HCT116 (cell line): ENCODE data around the gene NEO1. TPM values are rescaled to one million over a fixed set of nuclear protein-coding genes. Genes with fewer than 3 reads are reported as not detected.

Source experiments
- ATAC-seq: fragments of 200-7000 bp; cut with Tn5 transposase; 2 replicates; pipeline ENCODE4 v1.9.1; 2020; ENCODE audit warnings: mild to moderate bottlenecking, moderate library complexity
- BruUV-seq: library from RNA; stranded (reverse); fragments of 400-500 nt; replicated peaks from 2 replicates; lab custom pipeline; 2021; lab: Mats Ljungman, UMichigan
- CTCF ChIA-PET: fragments of 300-600 bp; sonication (Branson Sonifier 250); formaldehyde crosslinking; loops from one replicate; lab custom pipeline; 2021; ENCODE audit warnings: antibody characterized with exemption; lab: Charles Lee
- POLR2A ChIA-PET: fragments of 300-600, 350-600 bp; sonication (Branson Sonifier 250); formaldehyde crosslinking; loops from one replicate; lab custom pipeline; 2021; ENCODE audit warnings: antibody characterized with exemption; lab: Charles Lee
- RAD21 ChIA-PET, 2 experiments: fragments of 300-600 bp; sonication (Branson Sonifier 250); formaldehyde crosslinking; loops; one replicate each; lab custom pipeline; 2023; ENCODE audit warnings: low total read pairs in 2 of 2; ENCODE audit not compliant: uncharacterized antibody in 2 of 2, unreplicated experiment in 2 of 2, low non-redundant PET in 1 of 2; lab: Charles Lee
- DNase-seq: peaks from one replicate; pipeline ENCODE4 v3.0.0-alpha.2; 2010; ENCODE audit warnings: low read depth, low spot score
- H2AFZ ChIP-seq: fragments of 200-600 bp; shearing (Covaris generic), sonication (generic); 2 replicates; pipeline ENCODE4 v1.6.1; 2017; ENCODE audit warnings: low read depth, mixed run types, mixed read lengths, antibody characterized with exemption, low read length; ENCODE audit not compliant: poor library complexity, severe bottlenecking
- H3K27ac ChIP-seq: 2 replicates; pipeline ENCODE4 v1.5.1; 2012; ENCODE audit warnings: low read depth, low read length
- H3K27me3 ChIP-seq: fragments of 200-600 bp; sonication (generic); 2 replicates; pipeline ENCODE4 v1.6.1; 2016; ENCODE audit warnings: mixed run types, low read length, mixed read lengths; ENCODE audit not compliant: insufficient read depth
- H3K36me3 ChIP-seq, 2 experiments: fragments of 200-500 bp in 1 of 2; fragments of 200-600 bp in 1 of 2; sonication (Bioruptor generic) in 1 of 2; sonication (generic) in 1 of 2; 2 replicates each; pipeline versions ENCODE4 v1.5.1 to v1.6.1; 2014 to 2016; ENCODE audit warnings: low read length in 2 of 2, inconsistent platforms in 1 of 2, mixed read lengths in 1 of 2, mixed run types in 1 of 2; ENCODE audit not compliant: insufficient read depth in 2 of 2, control insufficient read depth in 1 of 2
- H3K4me1 ChIP-seq, 2 experiments: fragments of 200-600 bp in 1 of 2; sonication (generic) in 1 of 2; 2 replicates each; pipeline versions ENCODE4 v1.5.1 to v1.6.1; 2012 to 2017; ENCODE audit warnings: low read length in 2 of 2, inconsistent platforms in 1 of 2, mild to moderate bottlenecking in 1 of 2, mixed read lengths in 1 of 2, mixed run types in 1 of 2, moderate library complexity in 1 of 2; ENCODE audit not compliant: insufficient read depth in 2 of 2, control insufficient read depth in 1 of 2
- H3K4me2 ChIP-seq: fragments of 200-600 bp; sonication (generic); 2 replicates; pipeline ENCODE4 v1.6.1; 2017; ENCODE audit warnings: mixed run types, low read length, mixed read lengths
- H3K4me3 ChIP-seq, 2 experiments: fragments of 200-600 bp in 1 of 2; sonication (generic) in 1 of 2; replicated peaks in 1 of 2; 2 replicates each; pipeline ENCODE4 v1.5.1; 2011 to 2016; ENCODE audit warnings: low read length in 2 of 2, control low read depth in 1 of 2, low read depth in 1 of 2, mild to moderate bottlenecking in 1 of 2, mixed read lengths in 1 of 2, mixed run types in 1 of 2
- H3K79me2 ChIP-seq: fragments of 200-600 bp; sonication (generic); 2 replicates; pipeline ENCODE4 v1.6.1; 2017; ENCODE audit warnings: mild to moderate bottlenecking, mixed run types, low read length, moderate library complexity, mixed read lengths; ENCODE audit not compliant: insufficient read depth
- H3K9ac ChIP-seq: fragments of 200-600 bp; sonication (generic); 2 replicates; pipeline ENCODE4 v1.6.1; 2016; ENCODE audit warnings: low read length, mixed read lengths
- H3K9me2 ChIP-seq: fragments of 200-600 bp; sonication (generic), shearing (Covaris generic); 2 replicates; pipeline ENCODE4 v1.6.1; 2017; ENCODE audit warnings: mixed run types, mild to moderate bottlenecking, moderate library complexity; ENCODE audit not compliant: insufficient read depth
- H3K9me3 ChIP-seq, 2 experiments: fragments of 200-500 bp in 1 of 2; fragments of 200-600 bp in 1 of 2; sonication (Bioruptor generic) in 1 of 2; sonication (generic) in 1 of 2; 2 replicates each; pipeline ENCODE4 v1.6.1; 2014 to 2017; ENCODE audit warnings: low read length in 2 of 2, mixed read lengths in 2 of 2, inconsistent platforms in 1 of 2, low read depth in 1 of 2, mild to moderate bottlenecking in 1 of 2, mixed run types in 1 of 2, moderate library complexity in 1 of 2; ENCODE audit not compliant: control insufficient read depth in 1 of 2, insufficient read depth in 1 of 2
- H4K20me1 ChIP-seq: fragments of 200-600 bp; sonication (generic), shearing (Covaris generic); 2 replicates; pipeline ENCODE4 v1.6.1; 2017; ENCODE audit warnings: mixed run types, mild to moderate bottlenecking, moderate library complexity; ENCODE audit not compliant: insufficient read depth
- CBX3 ChIP-seq: IDR thresholded peaks from 2 replicates; pipeline ENCODE4 v1.6.1; 2012; ENCODE audit warnings: low read depth
- EGR1 ChIP-seq: IDR thresholded peaks from 2 replicates; pipeline ENCODE4 v1.6.1; 2012; ENCODE audit warnings: low read depth
- ELF1 ChIP-seq: IDR thresholded peaks from 2 replicates; pipeline ENCODE4 v1.6.1; 2012; ENCODE audit warnings: low read depth, borderline replicate concordance
- EZH2phosphoT487 ChIP-seq: fragments of 200-600 bp; IDR thresholded peaks from 2 replicates; pipeline ENCODE4 v1.6.1; 2018; ENCODE audit warnings: antibody characterized with exemption, borderline replicate concordance
- MAX ChIP-seq: IDR thresholded peaks from 2 replicates; pipeline ENCODE4 v1.6.1; 2012
- POLR2A ChIP-seq: IDR thresholded peaks from 2 replicates; pipeline ENCODE4 v1.7.0; 2011; ENCODE audit warnings: borderline replicate concordance; ENCODE audit not compliant: insufficient read depth, insufficient read length; ENCODE audit errors: extremely low read depth
- POLR2AphosphoS5 ChIP-seq: IDR thresholded peaks from 2 replicates; pipeline ENCODE4 v1.6.1; 2011; ENCODE audit warnings: mild to moderate bottlenecking, low read depth, low read length, moderate library complexity
- SIN3A ChIP-seq: IDR thresholded peaks from 2 replicates; pipeline ENCODE4 v1.6.1; 2012; ENCODE audit warnings: low read depth
- SP1 ChIP-seq: IDR thresholded peaks from 2 replicates; pipeline ENCODE4 v1.6.1; 2012; ENCODE audit warnings: low read depth
- SRF ChIP-seq: IDR thresholded peaks from 2 replicates; pipeline ENCODE4 v1.6.1; 2012; ENCODE audit warnings: low read depth
- TCF7L2 ChIP-seq: IDR thresholded peaks from 2 replicates; pipeline ENCODE4 v1.7.0; 2011; ENCODE audit warnings: borderline replicate concordance, inconsistent platforms; ENCODE audit not compliant: insufficient read depth, insufficient read length; ENCODE audit errors: extremely low read depth
- ZFX ChIP-seq: fragments of 450-650 bp; IDR thresholded peaks from 2 replicates; pipeline ENCODE4 v1.6.1; 2017
- intact Hi-C: fragments of 100-400 bp; cut with micrococcal nuclease; formaldehyde crosslinking; loops from 2 replicates; pipeline ENCODE4 v1.10.0; 2022
- total RNA-seq: library from RNA; stranded (reverse); gene quantifications from one replicate; pipeline ENCODE4 v1.2.1, GENCODE V29; 2021; ENCODE audit not compliant: unreplicated experiment
- TF ChIP-seq, protein P1 (sequence below), 3 experiments: fragments of 200-600 bp in 1 of 3; sonication (generic) in 1 of 3; IDR thresholded peaks in 2 of 3; conservative IDR thresholded peaks in 1 of 3; 2 replicates each; pipeline ENCODE4 v1.5.1; 2012 to 2017; ENCODE audit warnings: low read depth in 2 of 3, low read length in 2 of 3, antibody characterized with exemption in 1 of 3, borderline replicate concordance in 1 of 3, control low read depth in 1 of 3, mild to moderate bottlenecking in 1 of 3, mixed read lengths in 1 of 3, mixed run types in 1 of 3, moderate library complexity in 1 of 3; ENCODE audit not compliant: insufficient read depth in 1 of 3

NEO1 gene
- total RNA-seq, 1 experiment from 2014 or later: 30.0 TPM

GRCh38 chr15:73142802-73143762 lies 90.8 kb downstream of the NEO1 start:
- H4K20me1 ChIP-seq: no peaks in the 10 kb centered on the region
- ChIA-PET POLR2A (no interaction called here), CTCF (no interaction called here), RAD21 (no interaction called here)
- TF ChIP-seq EZH2phosphoT487 (no peak), MAX (no peak), TCF7L2 (no peak), CBX3 (no peak), SRF (no peak), ZFX (no peak), POLR2AphosphoS5 (no peak), ELF1 (no peak), SP1 (no peak), SIN3A (no peak), EGR1 (no peak), POLR2A (no peak)
- TF ChIP-seq, protein P1, sequence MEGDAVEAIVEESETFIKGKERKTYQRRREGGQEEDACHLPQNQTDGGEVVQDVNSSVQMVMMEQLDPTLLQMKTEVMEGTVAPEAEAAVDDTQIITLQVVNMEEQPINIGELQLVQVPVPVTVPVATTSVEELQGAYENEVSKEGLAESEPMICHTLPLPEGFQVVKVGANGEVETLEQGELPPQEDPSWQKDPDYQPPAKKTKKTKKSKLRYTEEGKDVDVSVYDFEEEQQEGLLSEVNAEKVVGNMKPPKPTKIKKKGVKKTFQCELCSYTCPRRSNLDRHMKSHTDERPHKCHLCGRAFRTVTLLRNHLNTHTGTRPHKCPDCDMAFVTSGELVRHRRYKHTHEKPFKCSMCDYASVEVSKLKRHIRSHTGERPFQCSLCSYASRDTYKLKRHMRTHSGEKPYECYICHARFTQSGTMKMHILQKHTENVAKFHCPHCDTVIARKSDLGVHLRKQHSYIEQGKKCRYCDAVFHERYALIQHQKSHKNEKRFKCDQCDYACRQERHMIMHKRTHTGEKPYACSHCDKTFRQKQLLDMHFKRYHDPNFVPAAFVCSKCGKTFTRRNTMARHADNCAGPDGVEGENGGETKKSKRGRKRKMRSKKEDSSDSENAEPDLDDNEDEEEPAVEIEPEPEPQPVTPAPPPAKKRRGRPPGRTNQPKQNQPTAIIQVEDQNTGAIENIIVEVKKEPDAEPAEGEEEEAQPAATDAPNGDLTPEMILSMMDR (IDR thresholded peaks at IDR 0.05 in 2 of 3, conservative IDR thresholded peaks at IDR 0.05 in 1 of 3; ENCODE audit: borderline replicate concordance in 1 of 3, insufficient read depth in 1 of 3, low read depth in 2 of 3, low read length in 2 of 3): no peak
- intact Hi-C loops: no loop called here
- DNase-seq (no peak), ATAC-seq (no peak)
- no peaks in the 10 kb centered on the region for H3K36me3 ChIP-seq
- H3K27me3 ChIP-seq: no peaks in the 10 kb centered on the region
- no peak overlapping the region for H3K4me2 ChIP-seq
- no peak overlapping the region for H3K4me3 ChIP-seq
- no peak overlapping the region for H3K27ac ChIP-seq
- H3K9me3 ChIP-seq: no peaks in the 10 kb centered on the region
- H3K9ac ChIP-seq: no peak overlapping the region
- no peaks in the 10 kb centered on the region for H3K4me1 ChIP-seq
- BruUV-seq: no TSS peak
- H3K9me2 ChIP-seq: no peaks in the 10 kb centered on the region
- H2AFZ ChIP-seq: no peak overlapping the region
- H3K79me2 ChIP-seq: no peaks in the 10 kb centered on the region
